GM18507 (cell line): ENCODE results near the gene APH1A.
"Not testable (repeated sequence)": the region's sequence is repeated elsewhere in the genome, so short reads cannot be mapped to it uniquely, and the experiment has no call there.

Experiments used
- DNase-seq: peaks from one replicate; pipeline ENCODE4 v3.0.0; 2011; ENCODE audit warnings: low read depth; ENCODE audit not compliant: insufficient read length; ENCODE audit errors: extremely low spot score
- FAIRE-seq: peaks from 2 replicates; lab custom pipeline; 2011; peaks lifted over from hg19 to GRCh38; lab: Jason Lieb, UNC

Gene APH1A

DNA sequence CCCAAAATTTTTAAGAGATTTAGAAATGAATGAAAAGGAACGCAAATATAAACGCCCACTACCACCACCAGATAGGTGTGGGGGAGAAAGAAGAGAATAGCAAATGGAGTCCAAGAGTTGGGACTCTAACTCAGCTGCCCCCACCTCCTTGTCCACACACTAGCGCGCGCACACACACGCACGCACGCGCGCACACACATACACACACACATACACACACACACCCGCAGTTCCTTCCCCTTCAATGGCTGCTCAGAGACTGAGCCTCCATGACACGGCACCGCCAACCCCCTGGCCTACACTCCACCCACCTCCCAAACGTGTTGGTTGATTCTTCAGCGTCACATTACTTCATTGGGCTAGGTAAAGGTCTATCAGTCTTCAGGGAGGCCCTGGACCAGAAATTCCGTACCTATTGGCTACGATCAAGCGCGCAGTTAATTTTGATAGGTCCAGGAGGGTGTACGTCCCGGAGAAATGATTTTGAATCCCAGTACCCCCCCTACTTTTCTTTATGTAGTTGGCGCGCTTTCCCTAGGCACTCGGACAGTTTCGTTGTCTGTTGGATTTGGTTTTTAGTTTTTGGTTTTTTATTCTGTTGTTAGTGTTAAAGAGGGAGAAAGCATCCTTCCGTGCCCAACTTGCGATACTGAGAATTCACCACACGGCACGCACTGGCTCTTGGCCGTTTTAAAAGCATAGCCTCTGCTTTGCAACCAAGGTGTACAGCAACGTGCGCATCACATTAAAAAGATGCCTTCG, 32.8 kb downstream of the APH1A start, which contains the start of gene ANP32E:
TSS of gene ANP32E (minus strand) at position 261 of the 762 bp plus-strand sequence. CDS start 326 bp downstream, outside the sequence.
- FAIRE-seq: peak; percentile 95
- DNase-seq: peak; percentile 87

GRCh38 chr1:150235294-150235851, 33.4 kb downstream of the APH1A start:
- DNase-seq: no peak
- no peak for FAIRE-seq

GRCh38 chr1:150234566-150235293, 34.1 kb downstream of the APH1A start:
- peak; percentile 89 for FAIRE-seq
- DNase-seq: peak; percentile 62

DNA sequence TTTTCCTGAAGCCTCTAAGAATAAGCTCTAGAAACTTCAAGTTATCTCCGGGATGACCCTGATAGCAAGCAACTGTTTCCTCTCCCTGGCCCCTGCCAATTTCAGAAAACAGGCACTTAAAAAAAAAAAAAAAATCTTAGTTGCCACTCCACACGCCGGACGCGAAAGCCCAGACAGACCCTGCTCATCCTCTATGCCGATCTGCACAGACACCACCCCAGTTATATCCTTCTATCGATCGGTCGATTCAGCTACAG, 34.6 kb downstream of the APH1A start:
- FAIRE-seq (no peak), DNase-seq (no peak)

GRCh38 chr1:150233359-150234308, 35.2 kb downstream of the APH1A start:
- DNase-seq (no peak), FAIRE-seq (no peak)

DNA sequence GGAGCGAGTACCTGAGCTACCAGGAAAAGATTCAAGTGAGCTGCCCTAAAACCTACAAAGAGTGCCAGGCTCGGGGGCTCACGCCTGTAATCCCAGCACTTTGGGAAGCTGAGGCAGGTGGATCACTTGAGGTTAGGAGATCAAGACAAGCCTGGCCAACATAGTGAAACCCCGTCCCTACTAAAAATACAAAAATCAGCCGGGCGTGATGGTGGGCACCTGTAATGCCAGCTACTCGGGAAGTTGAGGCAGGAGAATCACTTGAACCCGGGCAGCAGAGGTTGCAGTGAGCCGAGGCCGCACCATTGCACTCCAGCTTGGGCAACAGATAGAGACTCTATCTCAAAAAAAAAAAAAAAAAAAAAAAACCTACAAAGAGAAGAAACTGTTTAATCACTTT, 35.9 kb downstream of the APH1A start:
- DNase-seq, FAIRE-seq: not testable (repeated sequence)

GRCh38 chr1:150228246-150228645, 40.6 kb downstream of the APH1A start:
- FAIRE-seq, DNase-seq: not testable (repeated sequence)

DNA sequence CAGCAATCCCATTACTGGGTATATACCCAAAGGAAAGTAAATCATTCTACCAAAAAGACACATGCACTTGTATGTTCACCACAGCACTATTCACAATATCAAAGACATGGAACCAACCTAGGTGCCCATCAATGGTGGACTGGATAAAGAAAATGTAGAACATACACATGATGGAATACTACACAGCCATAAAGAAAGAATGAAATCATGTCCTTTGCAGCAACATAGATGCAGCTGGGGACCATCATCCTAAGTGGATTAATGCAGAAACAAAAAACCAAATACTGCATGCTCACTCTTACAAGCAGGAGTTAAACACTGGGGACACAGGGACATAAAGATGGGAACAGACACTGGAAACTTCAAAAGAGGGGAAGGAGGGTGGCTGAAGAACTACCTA, 41.6 kb downstream of the APH1A start:
- DNase-seq: no peak
- FAIRE-seq: no peak

- DNase-seq (no peak), FAIRE-seq (no peak)
Measured at GRCh38 chr1:150226486-150226885, 42.3 kb downstream of the APH1A start.

GRCh38 chr1:150225546-150225945, 43.3 kb downstream of the APH1A start:
- DNase-seq (no peak), FAIRE-seq (no peak)

DNA sequence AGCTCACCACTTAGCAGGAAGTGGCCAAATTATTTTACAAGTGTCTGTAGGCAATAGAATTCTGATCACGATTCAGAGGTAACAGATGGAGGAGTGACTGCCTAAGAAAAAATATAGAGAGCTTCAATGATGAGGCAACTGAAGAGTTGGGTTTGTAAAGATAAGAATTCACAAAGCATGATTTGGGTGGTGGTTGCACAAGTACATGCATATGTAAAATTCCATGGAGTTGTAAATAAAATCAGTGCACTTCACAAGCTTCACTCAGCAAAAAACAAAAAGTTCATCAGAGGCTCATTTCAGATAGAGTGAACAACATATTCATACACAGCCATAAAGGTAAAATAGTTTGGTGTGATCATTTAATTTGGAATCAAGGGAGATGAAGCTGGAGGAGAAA, 43.8 kb downstream of the APH1A start:
- DNase-seq (no peak), FAIRE-seq (no peak)

GRCh38 chr1:150221552-150221951, 47.3 kb downstream of the APH1A start:
- FAIRE-seq: no peak
- no peak for DNase-seq

DNA sequence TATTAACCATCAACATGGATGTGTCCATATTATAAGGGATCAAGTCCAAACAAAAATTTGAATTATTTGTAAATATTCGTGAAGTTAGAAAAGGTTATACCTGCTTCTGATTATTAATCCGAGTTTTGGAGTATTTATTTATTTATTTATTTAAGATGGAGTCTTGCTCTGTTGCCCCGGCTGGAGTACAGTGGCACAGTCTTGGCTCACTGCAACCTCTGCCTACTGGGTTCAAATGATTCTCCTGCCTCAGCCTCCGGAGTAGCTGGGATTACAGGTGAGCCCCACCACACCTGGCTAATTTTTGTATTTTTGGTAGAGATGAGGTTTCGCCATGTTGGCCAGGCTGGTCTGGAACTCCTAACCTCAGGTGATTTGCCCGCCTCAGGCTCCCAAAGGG, 53.0 kb downstream of the APH1A start:
- not testable (repeated sequence) for FAIRE-seq, DNase-seq
